GM18520 (cell line): Measurements from ENCODE around the gene DDX17.
"Not testable (repeated sequence)": the region's sequence is repeated elsewhere in the genome, so short reads cannot be mapped to it uniquely, and the experiment has no call there.

Experiments used
- ATAC-seq: cut with Tn5 transposase; IDR thresholded peaks from one replicate; pipeline ENCODE4 v1.9.1; 2021; ENCODE audit not compliant: unreplicated experiment

DDX17 gene

GRCh38 chr22:38491707-38492348 is 14.3 kb downstream of the DDX17 start:
- no peak for ATAC-seq

GRCh38 chr22:38490915-38491314 is 15.2 kb downstream of the DDX17 start:
- ATAC-seq: no peak

- no peak for ATAC-seq
These were observed 15.6 kb downstream of the DDX17 start for GRCh38 chr22:38490475-38490874.

- no peak for ATAC-seq
These were observed 16.5 kb downstream of the DDX17 start for GRCh38 chr22:38489561-38490145.

- no peak for ATAC-seq
These were observed 17.0 kb downstream of the DDX17 start for GRCh38 chr22:38489142-38489541.

GRCh38 chr22:38487946-38488345 is 18.2 kb downstream of the DDX17 start:
- ATAC-seq: no peak

GRCh38 chr22:38485783-38486182 is 20.3 kb downstream of the DDX17 start:
- no peak for ATAC-seq

GRCh38 chr22:38484244-38484643 is 21.9 kb downstream of the DDX17 start:
- ATAC-seq: no peak

- ATAC-seq: no peak
These were observed 23.3 kb downstream of the DDX17 start for GRCh38 chr22:38482662-38483308.

GRCh38 chr22:38481871-38482332 is 24.2 kb downstream of the DDX17 start:
- ATAC-seq: no peak

GRCh38 chr22:38481162-38481870 is 24.8 kb downstream of the DDX17 start:
- ATAC-seq: no peak

- no peak for ATAC-seq
These were observed 26.8 kb downstream of the DDX17 start for GRCh38 chr22:38479096-38479837.

GRCh38 chr22:38477585-38477984 is 28.5 kb downstream of the DDX17 start:
- no peak for ATAC-seq

- no peak for ATAC-seq
These were observed 32.0 kb downstream of the DDX17 start for GRCh38 chr22:38474003-38474607.

- no peak for ATAC-seq
These were observed 34.9 kb downstream of the DDX17 start for GRCh38 chr22:38471237-38471636.

- ATAC-seq: not testable (repeated sequence)
These were observed 35.9 kb downstream of the DDX17 start for GRCh38 chr22:38470179-38470578.

GRCh38 chr22:38469306-38469781 is 36.8 kb downstream of the DDX17 start:
- ATAC-seq: no peak

GRCh38 chr22:38468443-38469305 is 37.4 kb downstream of the DDX17 start:
- ATAC-seq: no peak

- no peak for ATAC-seq
These were observed 38.1 kb downstream of the DDX17 start, which contains the start of gene KDELR3 for GRCh38 chr22:38467904-38468442. Gene KDELR3, plus strand, starts transcription at chr22:38468096. Its CDS starts 138 bp downstream, at chr22:38468234.
